PC-3 (cell line): Measurements from ENCODE around the gene PDPN.

Experiments
- EZH2phosphoT487 ChIP-seq: fragments of 300-600 bp; sonication (generic); IDR thresholded peaks from 2 replicates; pipeline ENCODE4 v1.6.1; 2018; ENCODE audit warnings: mild to moderate bottlenecking, antibody characterized with exemption, low read length, borderline replicate concordance
- TF ChIP-seq, protein P1 (sequence below): fragments of 300-600 bp; sonication (generic); conservative IDR thresholded peaks from 2 replicates; pipeline ENCODE4 v1.5.1; 2017; ENCODE audit warnings: antibody characterized with exemption, low read depth, mild to moderate bottlenecking, low read length

- TF ChIP-seq, protein P1, sequence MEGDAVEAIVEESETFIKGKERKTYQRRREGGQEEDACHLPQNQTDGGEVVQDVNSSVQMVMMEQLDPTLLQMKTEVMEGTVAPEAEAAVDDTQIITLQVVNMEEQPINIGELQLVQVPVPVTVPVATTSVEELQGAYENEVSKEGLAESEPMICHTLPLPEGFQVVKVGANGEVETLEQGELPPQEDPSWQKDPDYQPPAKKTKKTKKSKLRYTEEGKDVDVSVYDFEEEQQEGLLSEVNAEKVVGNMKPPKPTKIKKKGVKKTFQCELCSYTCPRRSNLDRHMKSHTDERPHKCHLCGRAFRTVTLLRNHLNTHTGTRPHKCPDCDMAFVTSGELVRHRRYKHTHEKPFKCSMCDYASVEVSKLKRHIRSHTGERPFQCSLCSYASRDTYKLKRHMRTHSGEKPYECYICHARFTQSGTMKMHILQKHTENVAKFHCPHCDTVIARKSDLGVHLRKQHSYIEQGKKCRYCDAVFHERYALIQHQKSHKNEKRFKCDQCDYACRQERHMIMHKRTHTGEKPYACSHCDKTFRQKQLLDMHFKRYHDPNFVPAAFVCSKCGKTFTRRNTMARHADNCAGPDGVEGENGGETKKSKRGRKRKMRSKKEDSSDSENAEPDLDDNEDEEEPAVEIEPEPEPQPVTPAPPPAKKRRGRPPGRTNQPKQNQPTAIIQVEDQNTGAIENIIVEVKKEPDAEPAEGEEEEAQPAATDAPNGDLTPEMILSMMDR, result no peak
- no peak for TF ChIP-seq EZH2phosphoT487
Observed at GRCh38 chr1:13564073-13564472, 19.6 kb upstream of the PDPN start.
